NCI-H1694 (cell line): ENCODE results near the gene OR9Q2.
"Not testable (repeated sequence)": the region's sequence is repeated elsewhere in the genome, so short reads cannot be mapped to it uniquely, and the experiment has no call there.

Source experiments
- DNase-seq: peaks from one replicate; lab custom pipeline; 2025; lab: John Stamatoyannopoulos, UW

Gene OR9Q2, protein sequence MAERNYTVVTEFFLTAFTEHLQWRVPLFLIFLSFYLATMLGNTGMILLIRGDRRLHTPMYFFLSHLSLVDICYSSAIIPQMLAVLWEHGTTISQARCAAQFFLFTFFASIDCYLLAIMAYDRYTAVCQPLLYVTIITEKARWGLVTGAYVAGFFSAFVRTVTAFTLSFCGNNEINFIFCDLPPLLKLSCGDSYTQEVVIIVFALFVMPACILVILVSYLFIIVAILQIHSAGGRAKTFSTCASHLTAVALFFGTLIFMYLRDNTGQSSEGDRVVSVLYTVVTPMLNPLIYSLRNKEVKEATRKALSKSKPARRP

DNA sequence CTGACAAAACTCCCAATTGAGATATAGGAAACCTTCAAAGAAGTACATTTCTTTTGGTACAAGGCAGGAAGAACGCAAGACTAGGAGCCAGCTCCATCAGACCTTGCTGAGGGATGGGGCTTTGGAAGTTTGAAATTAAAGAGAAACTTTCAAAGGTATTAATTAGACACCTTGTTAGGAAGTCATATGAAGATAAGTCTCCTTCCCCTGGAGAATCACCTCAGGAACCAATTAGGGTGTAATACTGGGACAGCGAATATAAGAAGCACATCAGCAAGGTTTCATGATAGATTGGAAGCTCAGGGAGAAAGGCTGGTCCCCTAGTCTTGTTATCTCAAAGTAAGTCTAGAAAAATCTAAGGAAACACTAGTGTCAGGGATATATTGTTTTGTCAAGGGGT is at the start of gene OR9Q2:
OR9Q2 (plus strand) TSS at position 301 of the 400 bp plus-strand sequence. CDS start 1,421 bp downstream, outside the sequence.
- no peak for DNase-seq

DNA sequence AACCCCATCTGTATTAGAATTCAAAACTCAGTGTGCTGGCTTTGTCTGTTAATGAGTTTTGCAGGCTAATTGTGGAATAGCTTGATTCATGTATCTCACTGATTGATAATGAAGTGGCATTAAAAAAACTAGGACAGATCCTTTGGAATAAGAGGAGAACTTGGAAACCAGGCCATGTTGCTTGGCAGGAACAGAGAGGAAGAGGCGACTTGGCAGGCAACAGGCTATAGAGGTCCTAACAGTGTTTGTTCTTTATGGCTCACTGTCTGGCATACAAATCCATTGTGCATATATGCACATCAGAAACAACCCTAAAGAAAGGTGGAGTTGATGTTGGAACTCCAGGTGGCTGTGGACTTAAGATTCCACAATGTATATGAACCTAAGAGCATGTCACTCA is 46.1 kb upstream of the OR9Q2 start:
- DNase-seq, result no peak

DNA sequence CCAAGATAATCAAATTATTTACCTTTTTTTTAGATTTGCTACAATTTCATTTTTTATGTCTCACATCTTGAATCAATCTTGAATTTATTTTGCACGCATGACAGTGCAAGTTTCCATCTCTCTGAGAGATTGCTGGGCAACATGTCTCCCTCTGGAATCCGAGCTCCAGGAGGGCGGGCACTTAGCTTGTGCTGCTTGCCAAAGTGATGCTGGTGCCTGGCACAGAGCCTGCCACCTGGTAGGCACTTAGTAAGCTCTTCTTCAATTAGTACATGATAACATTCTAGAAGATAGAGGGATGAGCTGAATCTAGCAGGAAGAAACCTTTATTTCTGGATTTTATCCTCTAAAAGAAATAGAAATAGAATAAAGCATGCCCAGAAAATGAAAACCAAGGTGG is 36.1 kb upstream of the OR9Q2 start:
- no peak for DNase-seq

DNA sequence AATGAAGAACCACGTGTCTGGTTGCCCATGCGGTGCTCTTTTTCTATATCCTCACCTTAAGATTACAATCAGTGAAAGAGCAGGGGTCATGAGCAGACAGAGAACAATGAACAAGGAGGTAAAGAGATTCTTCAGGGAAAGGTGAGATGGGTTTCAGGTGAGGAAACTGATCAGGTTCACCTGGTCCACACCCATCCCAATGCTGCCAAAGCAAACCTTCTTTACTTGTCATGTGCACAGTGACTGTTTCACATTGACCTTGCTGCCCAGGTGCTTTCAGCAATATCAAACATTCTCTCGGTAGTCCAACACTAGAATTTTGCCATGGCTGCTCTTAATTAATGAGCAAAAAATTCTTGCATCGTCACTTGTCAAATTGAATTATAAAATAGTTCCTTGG is 24.5 kb upstream of the OR9Q2 start:
- DNase-seq, result no peak

DNA sequence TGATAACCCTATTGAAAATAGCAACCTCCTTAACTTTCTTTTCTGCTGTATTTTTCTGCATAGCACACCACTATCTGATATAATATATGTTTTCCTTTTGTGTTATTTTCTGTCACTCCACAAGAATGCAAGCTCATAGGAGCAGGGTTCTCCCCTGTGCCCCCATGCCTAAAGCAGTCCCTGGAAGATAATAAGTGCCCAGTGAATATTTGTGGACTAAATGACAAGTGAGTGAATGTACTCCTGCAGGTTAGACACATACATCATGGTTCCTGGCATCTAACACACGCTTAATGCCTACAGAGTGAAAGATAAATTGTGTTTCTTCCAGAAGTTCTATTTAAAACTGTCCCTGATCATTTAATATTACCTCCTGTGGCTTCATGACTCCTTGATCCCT is 23.9 kb upstream of the OR9Q2 start:
- no peak for DNase-seq

DNA sequence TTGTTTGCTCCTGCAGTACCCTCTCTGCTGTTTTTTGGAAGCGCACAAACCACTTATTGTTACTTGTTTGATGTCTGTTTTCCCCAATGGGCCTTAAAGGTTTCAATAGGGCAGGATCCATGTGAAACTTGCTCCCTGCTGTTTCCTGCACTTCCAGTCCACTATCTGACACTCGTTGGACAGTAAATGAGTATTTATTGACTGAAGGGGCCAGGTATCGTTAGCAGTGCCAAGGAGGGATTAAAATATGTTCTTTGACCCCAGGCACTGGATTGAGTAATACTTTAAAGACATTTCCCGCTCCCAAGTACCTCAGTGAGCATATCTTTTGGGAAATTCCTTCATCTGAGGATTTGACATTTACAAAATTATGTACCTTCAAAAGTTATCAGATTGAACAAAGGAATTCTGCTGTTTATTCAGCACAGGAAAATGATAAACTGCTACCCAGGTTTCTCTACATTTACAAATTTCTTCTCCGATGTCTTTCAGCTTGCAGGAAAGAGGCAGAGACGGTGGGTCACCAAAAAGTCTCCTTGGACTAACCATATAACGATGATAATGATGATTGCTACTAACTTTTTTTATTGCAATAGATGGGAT is 23.3 kb upstream of the OR9Q2 start:
- DNase-seq, result no peak

DNA sequence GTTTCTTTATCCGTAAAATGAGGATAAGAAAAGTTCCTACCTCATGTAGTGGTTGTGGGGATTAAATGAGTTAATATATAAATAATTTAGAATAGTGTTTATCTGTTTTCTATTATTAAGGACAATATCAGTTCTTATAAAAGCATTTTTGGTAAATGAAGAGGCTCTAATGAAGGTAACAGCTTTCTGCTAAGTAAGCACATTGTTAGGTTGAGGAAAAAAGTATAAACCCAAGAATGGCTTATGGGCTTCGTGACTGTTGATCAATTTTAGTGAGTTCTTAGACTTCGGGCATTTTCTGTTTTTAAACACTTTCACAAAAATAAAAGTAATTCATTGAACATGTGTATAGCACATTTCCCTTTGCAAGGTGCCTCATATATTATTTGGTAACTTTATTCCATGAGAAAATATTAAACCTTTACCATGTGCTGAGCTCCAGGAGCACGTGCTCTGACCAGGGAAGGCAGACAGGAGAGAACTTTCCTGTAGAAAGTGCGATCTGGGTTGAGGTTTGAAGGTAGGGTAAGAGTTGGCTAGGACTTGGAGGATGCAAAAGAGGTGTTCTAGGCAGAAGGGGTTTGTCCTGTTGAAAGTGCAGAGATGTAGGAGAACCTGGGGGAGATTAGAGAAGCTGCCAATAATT is 11.3 kb upstream of the OR9Q2 start:
- no peak for DNase-seq

DNA sequence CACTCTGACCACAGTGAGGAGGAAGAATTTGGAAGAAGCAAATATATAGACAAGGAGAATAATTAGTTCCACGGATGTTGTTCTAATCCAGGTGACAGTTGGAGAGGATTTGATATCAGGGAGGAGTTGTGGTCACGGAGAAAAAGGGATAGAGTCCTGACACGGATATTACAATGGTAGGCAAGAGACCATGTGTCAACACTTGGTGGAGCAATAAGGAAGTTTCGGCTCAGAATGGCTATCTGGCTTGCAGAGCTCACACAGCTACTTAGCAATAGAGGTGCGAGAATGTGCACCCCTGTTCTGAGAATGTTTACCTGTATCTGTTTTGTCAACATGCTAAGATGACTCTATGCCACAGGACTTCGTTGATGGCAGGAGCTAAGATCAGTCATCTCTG is 10.4 kb upstream of the OR9Q2 start:
- DNase-seq, result no peak

DNA sequence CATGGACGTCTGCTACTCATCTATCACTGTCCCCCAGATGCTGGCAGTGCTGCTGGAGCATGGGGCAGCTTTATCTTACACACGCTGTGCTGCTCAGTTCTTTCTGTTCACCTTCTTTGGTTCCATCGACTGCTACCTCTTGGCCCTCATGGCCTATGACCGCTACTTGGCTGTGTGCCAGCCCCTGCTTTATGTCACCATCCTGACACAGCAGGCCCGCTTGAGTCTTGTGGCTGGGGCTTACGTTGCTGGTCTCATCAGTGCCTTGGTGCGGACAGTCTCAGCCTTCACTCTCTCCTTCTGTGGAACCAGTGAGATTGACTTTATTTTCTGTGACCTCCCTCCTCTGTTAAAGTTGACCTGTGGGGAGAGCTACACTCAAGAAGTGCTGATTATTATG is 9.2 kb upstream of the OR9Q2 start:
- DNase-seq, result no peak

DNA sequence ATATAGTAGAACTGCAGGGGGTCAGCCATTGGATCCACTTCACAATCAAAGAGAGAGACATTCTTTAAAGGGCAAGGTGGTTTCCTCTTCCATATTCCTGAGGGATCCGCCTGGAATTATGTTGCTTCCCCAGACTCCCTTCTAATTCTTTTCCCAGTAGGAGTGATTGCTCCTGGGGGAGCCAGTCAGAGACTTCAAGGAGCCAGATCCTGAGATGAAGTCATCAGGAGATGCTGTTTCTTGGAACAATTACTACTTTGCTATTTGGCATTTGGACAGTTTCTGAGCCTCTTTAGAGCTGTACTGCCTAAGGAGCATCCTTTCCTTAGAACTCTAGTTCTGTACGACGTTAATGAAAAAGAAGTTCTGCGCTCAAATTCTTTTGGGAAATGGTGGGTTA is 1.9 kb upstream of the OR9Q2 start:
- DNase-seq, result no peak

DNA sequence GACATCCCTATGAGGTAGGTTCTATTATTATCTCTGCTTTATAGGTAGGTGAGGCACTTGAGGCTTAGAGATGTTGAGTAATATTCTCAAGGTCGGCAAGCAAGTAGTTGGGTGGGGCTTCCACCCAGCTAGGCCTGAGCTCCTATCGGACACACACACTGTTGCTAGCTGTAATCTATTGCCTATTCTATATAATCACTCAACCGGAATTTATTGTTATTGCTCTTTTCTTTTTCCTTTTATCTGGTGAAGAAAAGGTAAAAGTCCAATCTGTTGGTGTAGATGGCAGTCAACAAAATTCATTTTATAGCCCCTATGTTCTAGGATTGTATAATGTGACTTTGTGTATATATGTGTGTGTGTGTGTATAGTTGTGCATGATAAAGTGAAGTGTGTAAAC is 3.4 kb downstream of the OR9Q2 start:
- DNase-seq, result no peak

DNA sequence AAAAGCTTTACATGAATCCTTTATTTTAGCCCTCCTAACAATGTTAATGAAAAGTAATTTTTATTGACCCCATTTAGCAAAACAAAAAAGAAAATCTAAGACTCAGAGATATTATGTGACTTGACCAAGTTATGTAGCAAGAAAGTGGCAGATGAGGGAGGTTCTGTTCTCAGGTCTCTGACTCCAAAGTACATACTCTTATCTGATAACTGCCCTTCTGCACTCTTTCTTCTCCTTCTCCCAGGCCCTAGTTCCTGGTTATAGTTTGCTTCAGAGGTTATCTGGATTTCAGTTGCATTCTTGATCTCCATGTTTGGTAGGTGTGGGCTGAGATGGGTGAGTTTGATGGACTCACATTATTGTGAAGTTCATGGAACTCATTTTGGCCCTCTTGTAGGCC is 4.5 kb downstream of the OR9Q2 start:
- DNase-seq, result no peak

DNA sequence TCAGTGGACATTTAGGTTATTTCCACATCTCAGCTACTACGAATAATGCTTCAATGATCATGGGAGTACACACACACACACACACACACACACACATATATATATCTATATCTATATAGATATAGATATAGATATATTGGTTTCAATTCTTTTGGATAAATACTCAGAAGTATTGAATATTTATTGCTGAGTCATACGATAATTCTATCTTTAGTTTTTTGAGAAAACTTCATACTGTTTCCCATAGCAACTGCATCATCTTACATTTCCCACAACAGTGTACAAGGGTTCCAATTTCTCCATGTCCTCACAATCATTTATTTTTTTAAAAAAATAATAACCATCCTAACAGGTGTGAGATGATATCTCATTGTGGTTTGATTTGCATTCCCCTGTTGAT is 7.1 kb downstream of the OR9Q2 start:
- no peak for DNase-seq

DNA sequence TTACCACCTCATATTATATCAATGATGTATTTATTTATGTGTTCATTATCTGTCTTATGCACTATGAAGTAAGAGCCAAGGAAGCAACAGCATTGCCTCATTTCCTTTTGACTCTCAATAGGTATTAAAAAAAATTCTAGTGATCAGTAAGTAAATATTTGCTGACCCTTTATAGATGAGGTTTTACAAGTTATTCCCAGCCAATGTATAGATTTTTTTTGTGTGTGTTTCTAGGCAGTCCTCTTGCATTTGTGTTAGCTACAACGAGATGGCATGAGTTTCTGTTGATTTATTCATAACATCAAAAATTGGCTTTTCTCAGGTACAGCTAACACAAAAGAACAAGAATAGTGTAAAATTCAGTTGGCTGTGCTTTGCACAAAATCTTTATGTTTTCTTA is 10.4 kb downstream of the OR9Q2 start:
- no peak for DNase-seq

DNA sequence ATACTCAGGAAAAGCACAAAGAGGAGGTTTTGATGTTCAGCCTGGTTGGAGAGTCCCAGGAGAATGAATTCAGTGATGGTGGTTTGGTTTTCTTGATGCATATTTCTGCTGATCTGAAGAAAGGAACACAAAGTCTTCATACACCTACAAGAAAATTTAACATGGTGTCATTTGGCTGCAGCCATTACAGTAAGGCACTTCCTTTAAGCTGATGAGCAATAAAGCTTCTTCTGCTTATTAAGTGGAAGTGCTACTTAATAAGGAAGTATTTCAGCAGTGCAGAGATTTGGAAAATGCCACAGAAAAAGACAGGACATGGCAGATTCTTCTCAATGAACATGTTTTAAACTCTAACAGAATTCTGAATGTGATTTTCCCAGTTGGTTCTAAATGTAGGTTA is 15.2 kb downstream of the OR9Q2 start, which contains the start of gene OR1S2:
OR1S2 (minus strand) TSS at position 101 of the 400 bp plus-strand sequence; CDS start at position 101, 0 bp downstream.
- no peak for DNase-seq

DNA sequence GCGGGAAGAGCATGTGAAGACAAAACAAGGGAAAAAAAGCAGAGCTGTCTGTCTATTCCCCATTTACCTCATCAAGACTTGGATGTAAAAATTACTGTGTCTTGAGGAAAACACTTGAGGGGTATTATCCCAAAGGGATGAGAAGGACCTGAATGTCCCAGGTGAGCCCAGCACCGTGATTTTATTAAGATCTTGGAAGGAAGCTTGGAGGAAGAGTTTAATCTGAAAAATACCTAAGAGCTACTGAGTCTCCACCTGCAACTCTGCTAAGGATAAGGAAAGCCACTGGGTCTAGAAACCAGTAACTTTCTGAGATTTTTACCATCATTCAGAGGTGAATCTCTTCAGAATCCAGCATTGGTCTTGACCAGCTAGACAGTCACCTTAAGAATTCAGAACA is 23.6 kb downstream of the OR9Q2 start, which contains the start of gene OR1S1:
OR1S1 (plus strand) TSS at position 301 of the 400 bp plus-strand sequence.
- DNase-seq, result not testable (repeated sequence)

DNA sequence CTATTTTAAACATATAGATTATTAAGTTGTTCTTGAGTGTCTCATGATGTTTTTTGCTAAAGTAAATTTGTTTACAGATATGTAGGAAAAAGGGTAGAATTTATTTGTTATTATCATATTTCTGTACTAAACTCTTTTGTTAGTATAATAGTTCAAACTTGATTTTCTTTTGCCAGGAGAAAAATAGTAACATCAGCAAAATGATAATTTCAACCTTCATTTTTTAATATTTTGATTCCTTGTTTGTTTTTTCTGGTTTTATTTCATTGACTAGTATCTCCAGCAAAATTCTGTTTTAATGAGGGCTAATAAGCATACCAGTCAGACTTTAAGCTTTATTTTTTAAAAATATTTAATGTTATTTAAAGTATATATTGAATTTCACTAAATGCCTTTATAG is 27.6 kb downstream of the OR9Q2 start:
- DNase-seq, result no peak

DNA sequence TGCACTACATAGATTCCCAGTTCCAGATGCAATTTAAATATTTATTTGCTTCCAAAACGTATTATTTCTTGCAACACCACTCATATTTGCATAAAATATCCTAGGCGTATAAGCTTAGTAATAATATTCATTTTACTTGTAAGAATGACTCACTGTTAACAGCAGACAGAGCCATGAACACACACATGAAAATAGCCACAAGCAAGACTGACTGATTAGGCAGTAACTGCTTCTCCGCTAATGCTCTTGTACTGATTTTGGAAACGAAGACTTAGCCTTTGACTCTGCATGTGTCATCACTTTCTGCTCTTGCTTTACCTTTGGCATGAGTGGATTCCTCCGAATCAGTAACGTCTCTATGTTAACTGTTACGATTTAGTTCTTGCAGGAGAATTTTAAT is 33.9 kb downstream of the OR9Q2 start:
- DNase-seq, result no peak

DNA sequence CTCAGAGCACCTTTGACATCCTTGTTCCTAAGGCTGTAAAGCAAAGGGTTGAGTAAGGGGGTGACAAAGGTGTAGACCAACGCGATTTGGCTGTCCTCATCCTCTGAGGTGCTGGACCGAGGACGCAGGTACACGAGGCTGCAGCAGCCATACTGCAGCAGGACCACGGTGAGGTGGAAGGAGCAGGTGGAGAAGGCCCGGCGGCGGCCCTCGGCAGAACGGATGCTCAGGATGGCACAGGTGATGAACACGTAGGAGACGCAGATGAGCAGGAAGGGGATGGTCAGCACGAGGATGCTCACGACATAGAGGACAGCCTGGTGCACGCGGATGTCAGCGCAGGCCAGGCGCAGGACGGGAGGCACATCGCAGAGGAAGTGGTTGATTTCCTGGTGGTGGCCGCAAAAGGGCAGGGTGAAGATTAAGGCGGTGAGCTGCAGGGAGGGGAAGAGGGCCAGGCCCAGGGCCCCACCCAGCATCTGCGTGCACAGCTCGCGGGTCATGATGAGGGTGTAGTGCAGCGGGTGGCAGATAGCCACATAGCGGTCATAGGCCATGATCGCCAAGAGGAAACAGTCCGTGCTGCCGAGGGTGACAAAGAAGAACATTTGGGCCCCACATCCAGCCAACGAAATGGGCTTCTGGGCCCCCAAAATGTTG is 39.2 kb downstream of the OR9Q2 start:
- no peak for DNase-seq
